HT-29 (cell line): ENCODE results near the gene SPECC1L. TPM values are rescaled to one million over a fixed set of nuclear protein-coding genes. Genes with fewer than 3 reads are reported as not detected.

Source experiments
- DNase-seq: peaks from one replicate; pipeline ENCODE4 v3.0.0-alpha.2; 2015; ENCODE audit warnings: low spot score
- total RNA-seq: library from RNA; depleted of rRNA; stranded (reverse); fragments of >200 nt; shearing (Covaris generic); gene quantifications from 2 replicates; pipeline ENCODE4 v1.2.3, GENCODE V29; 2014

Gene SPECC1L
- total RNA-seq, 1 experiment from 2014 or later: 9.5 TPM

- no peak for DNase-seq
Observed at GRCh38 chr22:24393848-24394247, 123.2 kb downstream of the SPECC1L start.

GRCh38 chr22:24394254-24394653 is 123.6 kb downstream of the SPECC1L start:
- DNase-seq: no peak

DNA sequence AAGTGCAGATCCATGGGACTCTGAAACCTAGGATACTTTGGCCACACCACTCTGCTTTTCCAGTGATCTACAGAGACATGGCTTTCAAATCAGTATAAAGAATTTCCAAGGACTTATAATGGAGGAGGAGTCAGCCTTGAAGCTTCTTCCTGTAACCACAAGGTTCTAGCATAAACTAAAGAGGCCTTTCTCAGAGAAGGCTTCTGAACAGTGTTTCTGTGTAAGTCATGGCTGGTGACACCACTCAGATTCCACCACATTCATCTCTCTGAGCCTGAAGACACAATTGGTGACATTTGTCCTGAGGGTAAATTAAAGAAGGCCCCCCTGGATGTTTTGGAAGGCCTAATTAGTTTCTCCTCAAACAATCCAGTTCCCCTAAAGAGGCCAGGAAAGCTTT is 127.8 kb downstream of the SPECC1L start:
- no peak for DNase-seq

DNA sequence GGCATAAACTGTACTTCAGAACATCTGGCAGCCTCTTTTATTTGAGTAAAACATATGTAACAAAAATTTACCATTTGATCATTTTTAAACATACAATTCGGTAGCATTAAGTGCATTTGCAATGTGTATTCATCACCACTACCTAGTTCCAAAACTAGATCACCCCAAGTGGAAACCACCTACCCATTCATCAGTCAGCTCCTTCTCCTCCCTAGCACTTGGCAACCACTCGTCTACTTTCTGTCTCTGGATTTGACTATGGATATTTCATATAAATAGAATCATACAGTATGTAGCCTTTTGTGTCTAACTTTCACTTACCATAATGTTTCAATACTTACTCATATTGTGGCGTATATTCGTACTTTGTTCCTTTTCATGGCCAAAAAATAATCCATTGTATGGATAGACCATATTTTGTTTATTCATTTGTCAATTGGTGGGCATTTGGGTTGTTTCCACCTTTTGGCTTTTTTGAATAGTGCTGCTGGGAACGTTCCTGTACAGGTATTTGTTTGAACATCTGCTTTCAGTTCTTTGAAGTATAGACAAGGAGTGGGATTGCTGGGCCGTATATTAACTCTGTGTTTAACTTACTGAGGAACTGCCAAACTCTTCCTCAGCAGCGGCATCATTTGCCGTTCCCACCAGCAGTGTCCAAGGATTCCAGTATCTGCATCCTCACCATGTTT is 129.5 kb downstream of the SPECC1L start:
- DNase-seq: no peak

GRCh38 chr22:24400726-24401596 is 130.3 kb downstream of the SPECC1L start:
- DNase-seq: no peak

GRCh38 chr22:24401931-24402367 is 131.3 kb downstream of the SPECC1L start:
- DNase-seq: no peak

DNA sequence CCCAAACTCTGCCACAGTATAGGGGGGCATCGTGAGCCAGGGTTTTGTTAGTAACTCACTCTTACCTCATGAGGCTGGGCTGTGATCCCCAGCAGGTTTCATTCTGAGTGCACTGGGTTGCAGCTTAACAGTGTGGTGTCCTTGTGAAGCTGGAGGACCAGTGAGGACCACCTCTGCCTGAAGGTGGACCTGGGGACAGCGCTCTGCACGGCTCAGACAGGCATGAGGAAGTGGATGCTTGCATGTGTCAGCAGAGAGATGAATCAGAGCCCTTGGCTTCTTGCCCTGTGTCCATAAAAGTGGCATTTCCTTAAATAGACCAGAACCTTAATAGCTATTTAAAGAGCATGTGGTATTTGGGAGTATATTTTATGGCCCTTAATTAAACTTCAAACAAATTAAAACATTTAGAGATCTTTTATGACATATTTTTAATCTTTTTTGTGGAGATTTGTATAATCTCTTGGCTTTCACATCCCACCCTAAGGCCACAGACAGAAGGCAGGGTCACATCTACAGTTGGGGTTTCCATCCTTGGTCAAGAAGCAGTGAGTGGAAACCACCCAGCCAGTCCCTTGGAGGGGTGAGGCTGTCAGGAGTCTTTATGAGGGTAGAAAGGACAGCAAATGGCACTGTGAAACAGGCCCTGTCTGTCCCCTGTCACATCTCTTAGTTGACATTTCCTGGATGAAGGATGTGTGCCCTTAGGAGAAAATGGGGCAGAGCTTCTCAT is 132.0 kb downstream of the SPECC1L start:
- DNase-seq: peak; percentile 90

- DNase-seq: no peak
Observed at GRCh38 chr22:24403346-24403745, 132.7 kb downstream of the SPECC1L start.

- no peak for DNase-seq
Observed at GRCh38 chr22:24404561-24405275, 134.1 kb downstream of the SPECC1L start.

DNA sequence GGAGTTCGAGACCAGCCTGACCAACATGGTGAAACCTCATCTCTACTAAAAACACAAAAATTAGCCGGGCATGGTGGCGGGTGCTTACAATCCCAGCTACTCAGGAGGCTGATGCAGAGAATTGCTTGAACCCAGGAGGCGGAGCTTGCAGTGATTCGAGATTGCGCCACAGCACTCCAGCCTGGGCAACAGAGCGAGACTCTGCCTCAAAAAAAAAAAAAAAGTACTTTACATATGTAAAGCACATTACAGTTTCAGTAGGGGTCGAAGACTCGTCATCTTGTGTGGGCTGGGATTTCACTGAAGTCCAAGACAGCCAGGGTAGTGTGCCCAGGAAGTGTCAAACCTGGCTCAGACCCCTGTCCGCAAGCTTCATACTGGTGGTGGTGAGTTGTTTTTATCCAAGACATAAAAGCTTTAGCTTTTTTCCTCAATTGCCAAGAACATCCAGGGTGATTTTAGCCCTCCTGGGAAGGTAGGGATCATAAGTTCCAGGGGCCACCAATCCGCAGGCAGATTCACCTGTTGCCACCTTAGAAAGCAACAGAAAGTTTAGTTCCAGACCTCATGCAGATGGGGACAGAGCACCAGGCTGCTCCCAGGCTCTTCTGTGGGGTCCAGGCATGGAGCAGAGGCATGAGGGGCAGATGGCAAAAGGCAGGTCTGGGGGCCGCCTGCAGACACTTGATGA is 135.1 kb downstream of the SPECC1L start:
- DNase-seq: no peak

- no peak for DNase-seq
Observed at GRCh38 chr22:24406322-24407277, 136.0 kb downstream of the SPECC1L start.

GRCh38 chr22:24407278-24407665 is 136.6 kb downstream of the SPECC1L start:
- no peak for DNase-seq

GRCh38 chr22:24407884-24408283 is 137.3 kb downstream of the SPECC1L start:
- DNase-seq: no peak

- DNase-seq: no peak
Observed at GRCh38 chr22:24408630-24409029, 138.0 kb downstream of the SPECC1L start.

DNA sequence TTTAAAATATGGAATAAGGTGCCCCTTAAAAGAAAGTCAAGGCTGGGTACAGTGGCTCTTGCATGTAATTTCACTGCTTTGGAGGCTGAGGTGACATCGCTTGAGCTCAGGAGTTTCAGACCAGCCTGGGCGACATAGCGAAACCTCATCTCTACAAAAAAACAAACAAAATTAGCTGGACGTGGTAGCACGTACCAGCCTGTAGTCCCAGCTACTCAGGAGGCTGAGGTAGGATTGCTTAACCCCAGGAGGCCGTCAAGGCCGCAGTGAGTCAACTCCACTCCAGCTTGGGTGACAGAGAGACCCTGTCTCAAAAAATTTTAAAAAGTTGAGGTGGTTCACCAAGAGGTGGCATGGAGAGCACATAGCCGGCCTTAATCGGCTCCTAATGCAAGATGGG is 139.1 kb downstream of the SPECC1L start:
- DNase-seq: no peak

DNA sequence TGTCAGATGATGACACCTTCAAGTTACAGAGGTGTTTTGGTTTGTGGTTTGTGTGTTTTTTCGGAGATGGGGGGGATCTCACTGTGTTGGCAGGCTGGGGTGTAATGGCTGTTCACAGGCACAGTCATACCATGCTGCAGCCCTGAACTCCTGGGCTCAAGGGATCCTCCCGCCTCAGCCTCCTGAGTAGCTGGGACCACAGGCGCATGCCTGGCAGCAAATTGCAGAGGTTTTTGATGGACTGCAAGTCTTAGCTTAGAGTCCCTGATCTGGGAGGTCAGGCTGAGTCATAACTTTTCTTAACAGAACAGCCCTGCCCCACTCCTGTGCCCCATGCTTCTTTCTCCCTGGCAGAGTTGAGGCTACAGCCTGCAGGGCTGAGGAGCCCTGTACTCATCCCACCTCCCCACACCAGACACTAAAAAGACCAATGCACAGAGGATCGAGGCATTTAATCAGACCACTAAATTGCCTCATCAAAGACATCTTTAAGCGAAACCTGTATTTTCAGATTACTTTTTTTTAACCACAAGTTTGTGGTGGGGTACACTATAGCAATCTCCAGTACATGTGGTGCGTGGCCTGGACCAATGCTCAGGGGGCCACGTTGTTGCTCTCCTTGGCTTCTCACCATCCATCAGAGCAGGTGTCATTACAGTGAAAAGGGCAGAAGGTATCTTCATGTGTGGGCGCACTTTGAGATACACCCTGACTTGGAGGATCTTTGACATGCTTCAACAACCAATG is 139.7 kb downstream of the SPECC1L start:
- no peak for DNase-seq

DNA sequence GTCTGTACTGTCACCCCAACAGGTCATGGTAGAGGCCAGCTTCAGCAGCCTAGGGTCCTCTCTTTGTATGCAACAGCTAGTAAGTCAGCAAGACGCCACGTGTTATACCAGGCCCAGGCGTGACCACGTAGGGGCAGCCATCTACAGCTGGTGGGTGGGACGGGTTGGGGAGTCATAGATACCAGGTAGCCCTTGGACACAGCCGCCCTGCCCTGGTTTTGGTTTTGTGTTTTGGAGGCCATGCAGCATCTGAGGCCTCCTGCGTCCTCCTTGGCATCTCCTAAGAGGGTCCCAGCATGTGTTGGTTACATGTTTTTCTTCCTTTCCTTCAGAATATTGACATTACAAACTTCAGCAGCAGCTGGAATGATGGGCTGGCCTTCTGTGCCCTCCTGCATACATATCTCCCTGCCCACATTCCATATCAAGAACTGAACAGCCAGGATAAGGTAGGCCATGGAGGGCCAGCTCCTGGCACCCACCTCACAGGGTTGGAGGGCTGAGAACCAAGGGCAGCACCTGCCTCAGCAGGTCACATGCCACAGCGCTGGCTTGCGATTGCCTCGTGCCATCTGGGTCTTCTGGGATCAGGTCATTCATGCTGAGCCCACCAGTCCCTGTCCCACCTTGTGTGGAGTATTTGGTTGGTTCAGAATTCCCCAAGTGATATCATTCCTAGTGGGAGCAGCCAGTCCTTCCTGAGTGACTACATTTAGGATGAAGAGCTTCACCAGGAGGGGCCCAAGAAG is 140.8 kb downstream of the SPECC1L start:
- no peak for DNase-seq

- no peak for DNase-seq
Observed at GRCh38 chr22:24412274-24412673, 141.6 kb downstream of the SPECC1L start.
